HG02885 (cell line): ENCODE measurements around the gene KDM1B.
"Not testable (repeated sequence)": the region's sequence is repeated elsewhere in the genome, so short reads cannot be mapped to it uniquely, and the experiment has no call there.

Experiments used
- ATAC-seq: cut with Tn5 transposase; IDR thresholded peaks from one replicate; pipeline ENCODE4 v1.9.1; 2021; ENCODE audit warnings: mild to moderate bottlenecking; ENCODE audit not compliant: unreplicated experiment, poor library complexity

Gene KDM1B

GRCh38 chr6:18226451-18227105 is 71.4 kb downstream of the KDM1B start:
- ATAC-seq: not testable (repeated sequence)

DNA sequence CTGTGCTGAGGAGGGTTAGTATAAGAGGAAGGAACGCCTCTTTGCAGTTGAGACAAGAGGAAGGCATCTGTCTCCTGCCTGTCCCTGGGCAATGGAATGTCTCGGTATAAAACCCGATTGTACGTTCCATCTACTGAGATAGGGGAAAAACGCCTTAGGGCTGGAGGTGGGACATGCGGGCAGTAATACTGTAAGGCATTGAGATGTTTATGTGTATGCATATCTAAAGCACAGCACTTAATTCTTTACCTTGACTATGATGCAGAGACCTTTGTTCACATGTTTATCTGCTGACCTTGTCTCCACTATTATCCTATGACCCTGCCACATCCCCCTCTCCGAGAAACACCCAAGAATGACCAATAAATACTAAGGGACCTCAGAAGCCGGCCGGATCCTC is 71.9 kb downstream of the KDM1B start:
- ATAC-seq: not testable (repeated sequence)

GRCh38 chr6:18228590-18228989 is 73.4 kb downstream of the KDM1B start:
- ATAC-seq: not testable (repeated sequence)

- not testable (repeated sequence) for ATAC-seq
Observed at GRCh38 chr6:18231856-18232255, 76.6 kb downstream of the KDM1B start.

GRCh38 chr6:18233770-18234169 is 78.5 kb downstream of the KDM1B start:
- ATAC-seq: not testable (repeated sequence)

DNA sequence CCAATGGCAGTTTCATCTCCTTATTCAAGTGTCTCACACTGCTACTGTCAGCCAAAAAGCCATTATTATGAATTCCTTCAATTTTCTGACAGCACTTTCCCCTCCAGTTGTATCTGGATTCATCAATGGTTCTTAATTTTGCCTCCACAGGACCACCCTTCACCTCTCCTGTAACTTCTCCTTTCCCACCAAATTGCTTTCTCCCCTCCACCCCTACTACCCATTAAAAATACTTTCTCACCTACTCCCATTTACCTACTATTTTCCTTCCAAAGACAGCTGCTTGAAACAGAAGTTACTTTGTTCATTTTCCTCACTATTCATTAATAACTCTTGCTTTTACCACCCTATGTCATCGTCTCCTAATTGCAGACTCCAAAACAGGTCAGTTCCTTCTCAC is 79.3 kb downstream of the KDM1B start:
- ATAC-seq: no peak

DNA sequence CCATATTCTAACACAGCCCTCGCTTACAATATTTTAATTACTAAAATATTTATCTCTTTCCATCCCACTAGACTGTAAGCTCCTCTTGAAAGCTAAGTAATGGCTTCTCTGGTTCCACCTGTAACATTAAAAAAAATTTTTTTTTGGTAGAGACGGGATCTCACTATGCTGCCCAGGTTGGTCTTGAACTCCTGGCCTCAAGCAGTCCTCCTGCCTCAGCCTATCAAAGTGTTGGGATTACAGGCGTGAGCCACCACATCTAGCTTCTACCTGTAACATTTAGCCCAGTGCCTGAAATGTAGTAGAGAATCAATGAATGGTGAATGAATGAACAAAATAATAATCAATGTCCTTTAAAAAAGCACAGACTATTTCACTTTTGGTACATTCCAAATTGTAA is 80.3 kb downstream of the KDM1B start:
- ATAC-seq: no peak

DNA sequence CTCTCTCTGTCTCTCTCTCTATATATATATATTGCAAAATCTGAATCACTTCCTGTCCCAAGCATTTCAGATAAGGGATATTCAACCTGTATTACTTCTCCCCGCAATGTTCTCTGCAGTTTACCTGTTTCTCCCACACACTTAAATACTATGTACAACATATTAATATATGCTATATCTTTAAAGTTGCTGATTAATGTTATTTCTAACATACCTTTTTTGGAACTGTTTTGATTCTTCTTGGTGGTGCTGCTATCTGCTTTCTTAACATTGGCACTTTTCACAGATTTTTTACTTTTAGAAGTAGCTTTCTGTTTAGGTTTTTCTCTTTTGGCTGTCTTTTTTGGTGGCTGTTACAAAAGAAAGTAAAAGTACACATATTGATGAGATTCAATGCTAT is 81.9 kb downstream of the KDM1B start:
- ATAC-seq: no peak

DNA sequence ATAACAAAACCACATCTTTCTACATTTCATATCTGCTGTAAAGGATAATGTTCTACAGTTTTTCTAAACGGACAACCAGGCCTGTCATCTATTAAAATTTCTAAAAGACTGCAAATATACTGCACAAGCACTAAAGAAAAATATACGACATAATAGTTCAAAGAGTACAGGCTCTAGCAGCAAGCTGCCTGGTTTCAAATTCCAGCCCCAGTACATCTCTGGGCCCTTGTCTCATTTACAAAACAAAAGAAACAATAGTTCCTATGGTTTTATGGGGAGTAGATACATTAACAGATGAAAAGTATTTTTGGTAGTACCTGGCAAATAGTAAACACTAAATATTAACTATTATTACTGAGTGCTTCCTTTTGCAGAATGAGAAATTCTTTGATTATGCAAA is 85.0 kb downstream of the KDM1B start:
- ATAC-seq: no peak

DNA sequence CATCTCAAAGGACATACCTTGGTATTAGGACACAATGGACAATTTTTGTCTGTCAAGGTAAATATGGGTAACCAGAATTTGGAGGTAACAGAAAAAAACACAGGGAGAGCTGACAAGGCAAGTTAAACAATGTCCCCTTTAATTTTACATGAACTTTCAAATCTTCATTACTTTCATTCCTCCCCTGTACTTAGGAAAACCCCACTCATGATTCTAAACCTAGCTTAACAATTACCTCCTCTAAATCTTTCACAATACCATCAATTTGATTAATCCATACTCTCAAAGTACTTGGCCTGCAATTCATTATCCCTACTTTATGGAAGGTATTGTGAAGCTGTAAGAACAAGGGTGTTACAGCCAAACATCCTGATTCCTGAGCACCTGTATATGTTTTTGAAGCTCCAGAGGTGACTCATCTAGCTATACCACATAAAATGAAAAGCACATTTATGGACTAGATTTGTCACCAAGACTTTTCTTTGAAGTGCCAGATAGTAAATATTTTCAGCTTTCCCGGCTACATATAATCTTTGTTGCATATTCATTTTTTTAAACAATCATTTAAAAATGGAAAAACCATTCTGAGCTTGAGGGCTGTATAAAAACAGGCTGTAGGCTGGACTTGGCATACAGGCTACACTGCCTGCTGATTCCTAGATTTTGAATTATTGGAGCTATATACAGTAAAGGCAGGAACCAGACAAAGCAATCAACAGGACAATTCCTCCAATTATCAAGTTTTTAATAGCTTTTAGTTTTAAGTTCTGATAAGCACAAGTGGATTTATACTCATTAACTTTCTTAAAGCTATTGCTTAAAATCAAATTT is 86.2 kb downstream of the KDM1B start:
- no peak for ATAC-seq

DNA sequence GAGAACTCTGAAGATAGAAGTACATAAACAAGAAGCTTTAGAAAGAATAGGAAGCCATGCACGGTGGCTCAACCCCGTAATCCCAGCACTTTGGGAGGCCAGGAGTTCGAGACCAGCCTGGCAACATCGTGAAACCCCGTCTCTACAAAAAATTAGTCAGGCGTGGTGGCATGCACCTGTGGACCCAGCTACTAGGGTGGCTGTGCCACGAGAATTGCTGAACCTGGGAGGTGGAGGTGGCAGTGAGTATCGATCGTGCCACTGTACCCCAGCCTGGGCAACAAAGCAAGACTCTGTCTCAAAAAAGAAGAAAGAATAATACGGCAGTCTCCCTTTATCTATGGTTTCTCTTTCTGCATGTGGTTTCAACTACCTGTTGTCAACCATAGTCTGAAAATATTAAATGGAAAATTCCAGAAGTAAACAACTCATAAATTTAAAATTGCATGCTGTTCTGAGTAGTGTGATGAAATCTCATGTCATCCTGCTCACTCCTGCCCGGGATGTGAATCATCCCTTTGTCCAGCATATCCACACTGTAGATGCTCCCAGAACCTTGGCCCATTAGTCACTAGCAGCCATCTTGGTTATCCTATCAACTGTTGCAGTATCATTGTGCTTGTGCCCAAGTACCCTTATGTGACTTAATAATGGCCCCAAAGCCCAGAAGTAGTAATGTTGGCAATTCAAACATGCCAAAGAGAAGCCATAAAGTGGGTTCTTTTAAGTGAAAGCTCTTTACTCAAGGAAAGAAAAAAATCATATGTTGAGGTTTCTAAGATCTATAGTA is 87.0 kb downstream of the KDM1B start:
- ATAC-seq: no peak

- ATAC-seq: no peak
Observed at GRCh38 chr6:18243302-18243893, 88.2 kb downstream of the KDM1B start.

DNA sequence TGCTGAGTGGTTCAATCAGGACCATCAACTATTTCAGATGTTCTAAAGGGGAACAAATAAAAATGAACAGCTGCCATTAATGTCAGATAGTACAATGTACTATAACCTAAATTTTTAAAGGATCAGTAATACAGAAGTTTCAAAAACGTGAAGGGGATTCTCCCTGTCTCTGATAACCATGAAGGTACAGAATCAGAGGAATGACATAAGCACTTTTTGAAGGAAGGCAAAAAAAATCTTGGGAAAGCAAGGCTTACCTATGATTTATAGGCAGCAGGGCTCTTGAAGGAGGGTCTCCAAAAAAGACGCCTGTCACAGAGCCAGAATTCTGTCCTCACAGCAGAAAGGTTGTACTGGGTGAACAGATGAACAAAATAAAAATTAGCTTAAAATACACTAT is 89.0 kb downstream of the KDM1B start:
- no peak for ATAC-seq

DNA sequence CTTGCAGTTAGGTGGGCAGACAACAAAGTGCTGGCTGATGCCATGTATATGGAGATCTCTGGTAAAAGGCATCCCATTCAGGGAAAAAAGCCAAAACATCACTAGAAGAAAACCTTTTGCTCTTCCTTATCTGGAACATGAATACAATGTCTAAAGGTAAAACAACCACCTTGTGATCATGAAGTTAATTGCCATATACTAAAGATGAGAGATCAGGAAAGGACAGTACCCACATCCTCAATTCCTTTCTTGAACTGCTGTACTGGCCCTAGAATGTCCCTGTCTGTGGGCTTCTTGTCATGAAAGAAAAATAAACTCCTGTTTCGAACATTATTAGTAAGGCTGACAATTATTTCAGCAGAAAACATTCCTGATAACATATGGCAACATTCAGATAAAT is 89.9 kb downstream of the KDM1B start:
- no peak for ATAC-seq

DNA sequence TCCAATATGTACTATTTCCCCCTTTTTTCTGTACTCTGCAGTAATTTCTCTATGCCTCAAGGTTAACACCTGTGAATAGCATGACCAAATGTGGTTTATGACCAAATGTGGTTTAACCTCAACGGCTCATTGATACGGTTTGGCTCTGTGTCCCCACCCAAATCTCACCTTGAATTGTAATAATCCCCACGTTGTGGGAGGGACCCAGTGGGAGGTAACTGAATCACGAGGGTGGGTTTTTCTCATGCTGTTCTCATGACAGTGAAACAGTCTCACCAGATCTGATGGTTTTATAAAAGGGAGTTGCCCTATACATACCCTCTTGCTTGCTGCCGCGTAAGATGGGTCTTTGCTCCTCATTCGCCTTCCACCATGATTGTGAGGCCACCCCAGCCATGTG is 90.4 kb downstream of the KDM1B start:
- ATAC-seq: peak; percentile 74

DNA sequence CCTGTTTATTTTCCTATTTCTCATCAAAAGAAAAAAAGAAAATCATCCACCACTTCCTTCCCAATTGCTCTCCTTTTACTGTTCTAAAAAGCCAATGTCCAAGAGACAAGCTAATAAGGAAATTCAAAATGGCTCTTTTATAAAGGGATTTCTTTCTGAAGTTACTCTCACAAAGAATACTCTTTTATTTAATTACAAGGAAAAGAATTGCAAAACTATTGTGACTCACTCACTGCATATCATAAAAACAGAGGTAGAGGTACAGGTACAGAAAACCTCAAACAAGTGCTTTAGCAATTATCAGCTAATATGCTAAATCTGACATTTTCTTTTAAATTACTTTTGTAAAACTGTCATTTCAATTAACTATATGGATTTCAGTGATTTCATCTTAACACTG is 91.0 kb downstream of the KDM1B start:
- ATAC-seq: no peak

DNA sequence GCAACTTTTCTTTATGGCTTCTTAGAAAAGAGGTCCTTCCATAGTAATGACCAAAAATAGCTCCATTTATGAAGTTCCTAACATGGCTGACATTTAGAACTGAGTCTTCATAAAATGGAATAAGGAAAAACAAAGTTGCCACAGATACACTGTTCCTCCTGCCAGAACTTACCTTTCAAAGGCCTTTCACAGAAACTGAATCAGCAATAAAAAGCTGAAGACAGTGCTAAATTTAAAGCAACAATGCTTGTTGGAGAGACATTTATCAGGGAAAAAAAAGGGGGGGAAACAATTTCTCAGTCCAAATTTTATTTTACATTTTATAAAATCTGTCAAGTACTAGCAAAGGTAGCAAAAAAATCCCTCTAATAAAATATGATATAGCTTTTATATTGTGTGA is 91.8 kb downstream of the KDM1B start:
- no peak for ATAC-seq

DNA sequence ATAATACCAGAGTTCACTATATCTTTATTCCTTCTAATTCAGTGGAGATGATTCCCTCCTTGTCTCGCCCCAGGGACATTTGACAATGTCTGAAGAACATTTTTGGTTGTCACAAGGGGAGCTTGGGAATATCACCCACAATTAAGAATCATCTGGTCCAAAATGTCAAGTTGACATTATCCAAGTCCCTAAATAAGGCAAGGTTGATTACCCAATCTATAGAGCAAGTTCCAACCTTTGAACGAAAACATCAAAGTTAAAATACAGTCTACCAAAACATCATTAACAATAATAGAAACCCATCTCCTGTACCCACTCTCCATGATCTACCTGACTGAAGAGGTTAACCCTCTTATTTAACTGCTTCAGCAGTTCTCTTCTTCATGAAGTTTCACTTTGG is 93.5 kb downstream of the KDM1B start:
- no peak for ATAC-seq

GRCh38 chr6:18249271-18249670 is 94.0 kb downstream of the KDM1B start:
- ATAC-seq: no peak

DNA sequence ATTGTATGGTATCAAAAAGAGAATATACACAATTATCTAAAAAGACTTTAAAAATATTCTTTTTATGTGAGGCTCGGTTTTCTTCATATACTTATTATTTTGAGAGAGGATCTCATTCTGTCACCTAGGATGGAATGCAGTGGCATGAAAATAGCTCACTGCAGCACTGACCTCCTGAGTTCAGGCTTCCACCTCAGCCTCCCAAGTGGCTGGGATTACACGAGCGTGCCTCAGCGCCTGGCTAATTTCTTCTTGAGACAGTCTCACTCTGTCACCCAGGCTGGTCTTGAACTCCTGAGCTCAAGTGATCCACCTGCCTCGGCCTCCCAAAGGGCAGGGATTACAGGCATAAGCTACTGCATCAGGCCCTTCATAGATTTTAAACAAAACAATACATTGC is 98.4 kb downstream of the KDM1B start:
- ATAC-seq: no peak

DNA sequence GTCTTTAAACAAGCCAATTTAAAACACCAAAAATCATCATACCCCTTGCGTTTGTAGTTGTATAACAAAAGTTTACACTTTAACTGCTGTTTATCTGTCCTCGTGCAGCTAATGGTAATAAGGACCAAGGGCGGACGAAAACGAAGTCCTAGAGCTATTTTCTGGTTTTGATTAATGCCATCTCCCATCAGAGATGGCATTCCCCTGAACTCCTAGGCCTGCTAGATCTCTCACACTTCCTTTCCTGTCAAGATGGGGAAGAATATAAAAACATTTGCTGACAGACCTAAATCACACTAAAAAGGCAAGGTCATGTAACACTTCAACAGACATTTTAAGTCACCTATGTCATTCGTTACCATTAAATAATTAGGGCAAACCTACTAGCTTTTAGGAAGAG is 99.6 kb downstream of the KDM1B start:
- ATAC-seq: no peak
